HFFc6 (cell line): Measurements from ENCODE around the gene ASIP. TPM values are rescaled to one million over a fixed set of nuclear protein-coding genes. Genes with fewer than 3 reads are reported as not detected.

Source experiments
- DNase-seq: peaks from one replicate; pipeline ENCODE4 v3.0.0-alpha.2; 2018
- H3K27ac Mint-ChIP-seq: 2 replicates; pipeline ENCODE4 v1.8.0; 2020; ENCODE audit warnings: mild to moderate bottlenecking, mixed read lengths
- H3K27me3 Mint-ChIP-seq: 2 replicates; pipeline ENCODE4 v1.8.0; 2021; ENCODE audit warnings: mild to moderate bottlenecking, moderate library complexity, mixed read lengths; ENCODE audit not compliant: insufficient read depth
- H3K36me3 Mint-ChIP-seq: 2 replicates; pipeline ENCODE4 v1.8.0; 2021; ENCODE audit warnings: low read depth, mixed read lengths
- H3K4me1 Mint-ChIP-seq: 2 replicates; pipeline ENCODE4 v1.8.0; 2020; ENCODE audit warnings: low read depth, mixed read lengths
- H3K4me3 Mint-ChIP-seq: 2 replicates; pipeline ENCODE4 v1.8.0; 2020; ENCODE audit warnings: mild to moderate bottlenecking, moderate library complexity, mixed read lengths
- H3K9me3 Mint-ChIP-seq: 2 replicates; pipeline ENCODE4 v1.8.0; 2020; ENCODE audit warnings: mild to moderate bottlenecking, mixed read lengths
- CTCF ChIP-seq: fragments of 200-600 bp; sonication (generic); IDR thresholded peaks from 2 replicates; pipeline ENCODE4 v1.5.0; 2021; ENCODE audit warnings: antibody characterized with exemption, mild to moderate bottlenecking
- total RNA-seq, 6 experiments: library from RNA; stranded (reverse); fragmentation: NEBNext Ultra II Directional; extraction: Animal tissue kit (Norgen Biotek cat#: 25700); gene quantifications; 2 replicates in 1 of 6; 3 replicates in 5 of 6; pipeline ENCODE4 v1.2.3, GENCODE V29; 2021

ASIP gene
- total RNA-seq, 6 experiments from 2014 or later = not detected

GRCh38 chr20:34209111-34209510 is 32.1 kb upstream of the ASIP start:
- DNase-seq = no peak
- no peak for TF ChIP-seq CTCF
- H3K27ac Mint-ChIP-seq = no peak overlapping the region
- H3K27me3 Mint-ChIP-seq = peaks cover 3% of the 10 kb centered on the region
- H3K4me3 Mint-ChIP-seq = no peak overlapping the region
- peaks cover 17% of the 10 kb centered on the region for H3K36me3 Mint-ChIP-seq
- H3K4me1 Mint-ChIP-seq = no peaks in the 10 kb centered on the region
- H3K9me3 Mint-ChIP-seq = peaks cover 22% of the 10 kb centered on the region

GRCh38 chr20:34210271-34210670 is 31.0 kb upstream of the ASIP start:
- no peak for DNase-seq
- TF ChIP-seq CTCF = no peak
- no peak overlapping the region for H3K4me3 Mint-ChIP-seq
- peaks cover 22% of the 10 kb centered on the region for H3K9me3 Mint-ChIP-seq
- H3K27me3 Mint-ChIP-seq = peaks cover under 1% of the 10 kb centered on the region; the same call in 1 of the 2 replicates
- H3K27ac Mint-ChIP-seq = no peak overlapping the region
- no peaks in the 10 kb centered on the region for H3K4me1 Mint-ChIP-seq
- H3K36me3 Mint-ChIP-seq = peaks cover 17% of the 10 kb centered on the region

- H3K27me3 Mint-ChIP-seq = no peaks in the 10 kb centered on the region; the same call in 1 of the 2 replicates
- no peak for TF ChIP-seq CTCF
- DNase-seq = no peak
- peaks cover 13% of the 10 kb centered on the region; the same call in 1 of the 2 replicates for H3K36me3 Mint-ChIP-seq
- H3K4me3 Mint-ChIP-seq = no peak overlapping the region
- peaks cover 22% of the 10 kb centered on the region for H3K9me3 Mint-ChIP-seq
- peaks cover 4% of the 10 kb centered on the region; the same call in 1 of the 2 replicates for H3K4me1 Mint-ChIP-seq
- no peak overlapping the region for H3K27ac Mint-ChIP-seq
Measured at GRCh38 chr20:34211591-34211990, 29.6 kb upstream of the ASIP start.

- H3K4me1 Mint-ChIP-seq = peaks cover 14% of the 10 kb centered on the region
- no peak overlapping the region for H3K4me3 Mint-ChIP-seq
- H3K9me3 Mint-ChIP-seq = peaks cover 18% of the 10 kb centered on the region
- no peaks in the 10 kb centered on the region for H3K27me3 Mint-ChIP-seq
- DNase-seq = no peak
- H3K36me3 Mint-ChIP-seq = peaks cover 13% of the 10 kb centered on the region; the same call in 1 of the 2 replicates
- TF ChIP-seq CTCF = no peak
- no peak overlapping the region for H3K27ac Mint-ChIP-seq
Measured at GRCh38 chr20:34213213-34213612, 28.0 kb upstream of the ASIP start.

- Mint-ChIP-seq H3K36me3 (peaks cover 8% of the 10 kb centered on the region; the same call in 1 of the 2 replicates), H3K27ac (no peak overlapping the region; the same call in 1 of the 2 replicates), H3K9me3 (peaks cover 15% of the 10 kb centered on the region), H3K4me1 (peaks cover 36% of the 10 kb centered on the region), H3K4me3 (no peak overlapping the region; the same call in 1 of the 2 replicates), H3K27me3 (no peaks in the 10 kb centered on the region)
- no peak for TF ChIP-seq CTCF
- DNase-seq = peak; percentile 77
Measured at GRCh38 chr20:34215711-34216381, 25.4 kb upstream of the ASIP start.
